Heart left ventricle (tissue), 13 donors: Measurements from ENCODE around the gene SCP2.

Source experiments
- CTCF ChIP-seq, 12 donors: fragments of 200-600 bp; sonication (generic) in 4 of 12; IDR thresholded peaks; one replicate each; pipeline versions ENCODE4 v1.5.0 to v1.8.0; 2018 to 2022; ENCODE audit warnings: antibody characterized with exemption in 12 of 12, mild to moderate bottlenecking in 5 of 12
- POLR2A ChIP-seq, 2 donors: fragments of 450-650 bp; IDR thresholded peaks; one replicate each; pipeline ENCODE4 v1.6.1; 2017; ENCODE audit warnings: antibody characterized with exemption in 2 of 2, mild to moderate bottlenecking in 2 of 2, moderate library complexity in 2 of 2
- donor health status: ischemic (EF 13 %, LVEDD 7.1; RV severe dilation, severe dysfunction).
- donor health status: DM: no; HTN: yes; CAD: no.
- donor health status: DM: no; HTN: no; CAD: no.
- donor health status: ischemic (EF 25% LVEDD 6.9; RV normal size, moderate dysfunction).
- donor health status: ischemic (EF 25% LVEDD 5.7; RV mildly dilated, moderate dysfunction).
- donor health status: ischemic (EF 35%, LVEDD 5.7; RV mildly dilated, moderate dysfunction).
- donor health status: nonischemic (EF 11% LVEDD 7.7; RV severe dilation, severe dysfunction).
- donor health status: DM: yes; HTN: yes; CAD: no.
- donor health status: PGD.
- donor health status: ischemic (EF 29% LVEDD 5.4; RV normal size, mild dysfunction).
- donor health status: nonischemic (EF 23%, LVEDD 6.1; RV moderate dilation, normal function).

- no peak for TF ChIP-seq CTCF (IDR thresholded peaks at IDR 0.05)
- no peak for TF ChIP-seq POLR2A (IDR thresholded peaks at IDR 0.05)
Observed at GRCh38 chr1:53016705-53017104, 89.6 kb downstream of the SCP2 start.
